ENCODE measurements around the gene ZNF599.
A peak's percentile ranks its signal among the peaks of the same experiment; 100 is the strongest.

Gene ZNF599

DNA sequence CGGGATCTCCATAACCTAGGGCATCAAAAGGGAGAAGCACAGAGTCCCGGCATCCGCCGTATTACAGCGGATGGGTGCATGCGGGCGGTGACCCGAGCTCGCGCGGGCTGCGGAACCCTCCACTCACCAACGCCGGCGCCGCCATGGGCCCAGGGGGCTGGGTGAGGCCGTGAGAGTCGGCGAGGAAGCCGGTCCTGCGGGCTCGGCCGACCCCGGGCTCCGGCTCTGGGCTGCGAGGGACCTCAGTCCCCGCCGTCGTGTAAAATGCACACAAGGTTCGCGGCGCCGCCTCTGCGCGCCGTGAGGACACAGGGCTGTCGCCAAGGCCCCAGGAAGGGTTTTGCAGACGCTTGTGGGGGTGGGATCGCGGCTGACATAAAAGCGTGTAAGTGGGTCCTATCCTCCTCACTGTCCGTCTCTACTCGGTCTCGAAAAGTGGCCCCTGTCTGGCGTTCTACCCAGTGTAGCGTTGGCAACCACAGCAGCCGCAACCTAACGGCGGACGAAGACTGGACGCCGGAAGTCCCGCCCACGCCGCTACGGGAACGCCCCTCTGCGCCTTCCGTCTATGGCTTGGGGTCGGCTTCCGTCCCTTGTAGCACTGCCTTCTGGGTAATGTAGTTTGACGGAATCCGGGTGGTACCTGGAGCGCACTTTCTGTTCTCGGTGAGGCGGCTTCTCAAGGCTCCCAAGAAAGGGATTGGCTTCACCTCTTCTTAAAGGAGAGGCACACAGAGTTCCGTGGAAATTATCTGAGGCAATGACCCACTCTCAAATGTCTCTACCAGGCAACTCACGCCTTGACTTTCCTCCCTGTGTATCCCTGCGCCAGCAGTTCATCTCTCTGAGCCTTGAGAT is at the start of gene ZNF599:
ZNF599 (minus strand) TSS at position 519 of the 858 bp plus-strand sequence; CDS start at position 145, 374 bp downstream.
- TF ChIP-seq EZH2 (IDR thresholded peaks at IDR 0.05; ENCODE audit: borderline replicate concordance, low read length) = no peak
- TF ChIP-seq, protein P1, sequence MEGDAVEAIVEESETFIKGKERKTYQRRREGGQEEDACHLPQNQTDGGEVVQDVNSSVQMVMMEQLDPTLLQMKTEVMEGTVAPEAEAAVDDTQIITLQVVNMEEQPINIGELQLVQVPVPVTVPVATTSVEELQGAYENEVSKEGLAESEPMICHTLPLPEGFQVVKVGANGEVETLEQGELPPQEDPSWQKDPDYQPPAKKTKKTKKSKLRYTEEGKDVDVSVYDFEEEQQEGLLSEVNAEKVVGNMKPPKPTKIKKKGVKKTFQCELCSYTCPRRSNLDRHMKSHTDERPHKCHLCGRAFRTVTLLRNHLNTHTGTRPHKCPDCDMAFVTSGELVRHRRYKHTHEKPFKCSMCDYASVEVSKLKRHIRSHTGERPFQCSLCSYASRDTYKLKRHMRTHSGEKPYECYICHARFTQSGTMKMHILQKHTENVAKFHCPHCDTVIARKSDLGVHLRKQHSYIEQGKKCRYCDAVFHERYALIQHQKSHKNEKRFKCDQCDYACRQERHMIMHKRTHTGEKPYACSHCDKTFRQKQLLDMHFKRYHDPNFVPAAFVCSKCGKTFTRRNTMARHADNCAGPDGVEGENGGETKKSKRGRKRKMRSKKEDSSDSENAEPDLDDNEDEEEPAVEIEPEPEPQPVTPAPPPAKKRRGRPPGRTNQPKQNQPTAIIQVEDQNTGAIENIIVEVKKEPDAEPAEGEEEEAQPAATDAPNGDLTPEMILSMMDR (IDR thresholded peaks at IDR 0.05; ENCODE audit: low read length) = no peak
- H3K36me3 ChIP-seq (ENCODE audit: insufficient read depth, low read length) = no peaks in the 10 kb centered on the region; the same call in 1 of the 2 replicates
- H3K9ac ChIP-seq (ENCODE audit: low read length) = peak within 1 kb of the TSS; percentile 44
- peak within 1 kb of the TSS; percentile 66 for H3K4me2 ChIP-seq (ENCODE audit: low read length)
- H3K9me2 ChIP-seq (ENCODE audit: low read depth, low read length) = no peaks in the 10 kb centered on the region
- no peaks in the 10 kb centered on the region for H3F3A ChIP-seq (ENCODE audit: insufficient read depth, low read length)
- peaks cover 3% of the 10 kb centered on the region for H3K4me1 ChIP-seq (ENCODE audit: insufficient read depth, low read length, severe bottlenecking)
- no peaks in the 10 kb centered on the region for H4K20me1 ChIP-seq (ENCODE audit: insufficient read depth, low read length)
- H3K9me3 ChIP-seq (ENCODE audit: low read length) = no peaks in the 10 kb centered on the region
- peak within 1 kb of the TSS; percentile 66 for H3K4me3 ChIP-seq (ENCODE audit: low read depth, low read length, poor library complexity, severe bottlenecking)
- H2AFZ ChIP-seq (ENCODE audit: low read length) = peak within 1 kb of the TSS; percentile 56
- H3K27me3 ChIP-seq (ENCODE audit: insufficient read depth, low read length) = no peaks in the 10 kb centered on the region
- H3K27ac ChIP-seq (ENCODE audit: low read depth, low read length, poor library complexity, severe bottlenecking) = no peak within 1 kb of the TSS
- H3K79me2 ChIP-seq (ENCODE audit: insufficient read depth, low read length) = no peaks in the 10 kb centered on the region

DNA sequence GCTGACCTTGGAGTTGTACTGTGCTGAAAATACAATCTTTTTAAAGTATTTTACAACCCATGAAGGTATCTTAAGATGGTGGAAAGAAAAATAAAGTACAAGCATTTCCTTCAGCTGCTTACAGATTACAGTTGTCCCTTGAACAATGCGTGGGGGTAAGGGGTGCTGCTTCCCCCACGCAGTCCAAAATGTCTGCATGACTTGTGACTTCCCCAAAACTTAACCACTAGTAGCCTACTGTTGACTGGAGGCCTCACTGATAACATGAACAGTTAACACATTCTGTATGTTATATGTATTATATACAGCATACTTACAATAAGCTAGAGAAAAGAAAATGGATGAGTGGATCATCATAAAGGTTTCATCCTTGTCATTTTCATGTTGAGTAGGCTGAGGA is 45.3 kb upstream of the ZNF599 start:
- Histone ChIP-seq H3F3A (ENCODE audit: insufficient read depth, low read length) (no peaks in the 10 kb centered on the region), H3K27ac (ENCODE audit: low read depth, low read length, poor library complexity, severe bottlenecking) (no peak overlapping the region), H4K20me1 (ENCODE audit: insufficient read depth, low read length) (no peaks in the 10 kb centered on the region), H3K79me2 (ENCODE audit: insufficient read depth, low read length) (no peaks in the 10 kb centered on the region), H3K27me3 (ENCODE audit: insufficient read depth, low read length) (no peaks in the 10 kb centered on the region; the same call in 1 of the 2 replicates), H3K36me3 (ENCODE audit: insufficient read depth, low read length) (no peaks in the 10 kb centered on the region), H3K9me2 (ENCODE audit: low read depth, low read length) (no peaks in the 10 kb centered on the region), H3K9ac (ENCODE audit: low read length) (no peak overlapping the region), H3K4me3 (ENCODE audit: low read depth, low read length, poor library complexity, severe bottlenecking) (no peak overlapping the region), H3K9me3 (ENCODE audit: low read length) (no peaks in the 10 kb centered on the region), H3K4me1 (ENCODE audit: insufficient read depth, low read length, severe bottlenecking) (no peaks in the 10 kb centered on the region), H2AFZ (ENCODE audit: low read length) (no peak overlapping the region), H3K4me2 (ENCODE audit: low read length) (no peak overlapping the region)
- no peak for TF ChIP-seq EZH2 (IDR thresholded peaks at IDR 0.05; ENCODE audit: borderline replicate concordance, low read length)
- TF ChIP-seq, protein P1 (IDR thresholded peaks at IDR 0.05; ENCODE audit: low read length) = no peak

DNA sequence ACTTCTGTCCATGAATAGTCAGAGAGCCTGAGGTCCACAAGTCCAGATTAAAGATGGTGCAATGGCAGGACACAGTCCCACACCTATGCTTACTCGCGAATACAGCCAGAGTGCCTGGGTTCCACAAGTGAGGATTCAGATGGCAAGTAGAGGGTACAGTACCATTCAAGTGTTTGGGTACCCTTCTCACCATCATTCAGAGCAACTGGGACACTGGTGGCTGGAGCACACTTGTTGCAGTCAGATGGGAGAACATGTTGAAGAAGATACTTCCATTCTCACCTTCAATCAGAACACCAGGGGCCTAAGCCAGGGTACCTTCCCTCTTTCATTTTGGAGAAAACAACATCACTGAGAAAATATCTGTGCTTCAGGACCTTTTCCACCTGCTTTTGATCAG is 43.7 kb upstream of the ZNF599 start:
- TF ChIP-seq EZH2 (IDR thresholded peaks at IDR 0.05; ENCODE audit: borderline replicate concordance, low read length) = no peak
- TF ChIP-seq, protein P1 (IDR thresholded peaks at IDR 0.05; ENCODE audit: low read length) = no peak

More for the DNA sequence above, 43.7 kb upstream of the ZNF599 start:
- Histone ChIP-seq H3K4me2 (ENCODE audit: low read length) (no peak overlapping the region), H3K9me2 (ENCODE audit: low read depth, low read length) (no peaks in the 10 kb centered on the region), H3K9ac (ENCODE audit: low read length) (no peak overlapping the region), H3F3A (ENCODE audit: insufficient read depth, low read length) (no peaks in the 10 kb centered on the region), H3K36me3 (ENCODE audit: insufficient read depth, low read length) (no peaks in the 10 kb centered on the region), H3K27me3 (ENCODE audit: insufficient read depth, low read length) (no peaks in the 10 kb centered on the region; the same call in 1 of the 2 replicates), H3K4me3 (ENCODE audit: low read depth, low read length, poor library complexity, severe bottlenecking) (no peak overlapping the region), H3K27ac (ENCODE audit: low read depth, low read length, poor library complexity, severe bottlenecking) (no peak overlapping the region), H3K79me2 (ENCODE audit: insufficient read depth, low read length) (no peaks in the 10 kb centered on the region), H2AFZ (ENCODE audit: low read length) (no peak overlapping the region), H4K20me1 (ENCODE audit: insufficient read depth, low read length) (no peaks in the 10 kb centered on the region), H3K4me1 (ENCODE audit: insufficient read depth, low read length, severe bottlenecking) (no peaks in the 10 kb centered on the region), H3K9me3 (ENCODE audit: low read length) (no peaks in the 10 kb centered on the region)
